PC-3 (cell line): ENCODE results near the gene FFAR1. TPM values are rescaled to one million over a fixed set of nuclear protein-coding genes. Genes with fewer than 3 reads are reported as not detected.

ENCODE experiments used
- ATAC-seq: fragments of 200-7000 bp; cut with Tn5 transposase; 2 replicates; pipeline ENCODE4 v1.9.1; 2020; ENCODE audit warnings: mild to moderate bottlenecking, moderate library complexity
- BruUV-seq: library from RNA; stranded (reverse); fragments of 400-500 nt; replicated peaks from 2 replicates; lab custom pipeline; 2021; lab: Mats Ljungman, UMichigan
- CTCF ChIA-PET: fragments of 300-600 bp; sonication (Branson Sonifier 250); formaldehyde crosslinking; loops from one replicate; lab custom pipeline; 2022; ENCODE audit warnings: antibody characterized with exemption; lab: Charles Lee
- POLR2A ChIA-PET: fragments of 300-600 bp; sonication (Branson Sonifier 250); formaldehyde crosslinking; loops from one replicate; lab custom pipeline; 2022; ENCODE audit warnings: antibody characterized with exemption; ENCODE audit not compliant: unreplicated experiment; lab: Charles Lee
- DNase-seq: peaks from one replicate; pipeline ENCODE4 v3.0.0-alpha.2; 2015
- H2AFZ ChIP-seq: fragments of 300-600 bp; sonication (generic); 2 replicates; pipeline ENCODE4 v1.6.0; 2016; ENCODE audit warnings: antibody characterized with exemption, low read length
- H3F3A ChIP-seq: fragments of 300-600 bp; sonication (generic); one replicate; pipeline ENCODE4 v1.6.0; 2017; ENCODE audit warnings: antibody characterized with exemption, low read length, control low read depth, mild to moderate bottlenecking; ENCODE audit not compliant: unreplicated experiment
- H3K27ac ChIP-seq: fragments of 300-600 bp; sonication (generic); 2 replicates; pipeline ENCODE4 v1.5.1; 2016; ENCODE audit warnings: mild to moderate bottlenecking, low read length
- H3K27me3 ChIP-seq: fragments of 300-600 bp; sonication (generic); 2 replicates; pipeline ENCODE4 v1.6.1; 2016; ENCODE audit warnings: low read length, mixed read lengths
- H3K36me3 ChIP-seq: fragments of 300-600 bp; sonication (generic); 2 replicates; pipeline ENCODE4 v1.6.1; 2016; ENCODE audit warnings: low read depth, mixed run types, low read length, mixed read lengths
- H3K4me1 ChIP-seq: fragments of 300-600 bp; sonication (generic); 2 replicates; pipeline ENCODE4 v1.5.1; 2016; ENCODE audit warnings: low read length; ENCODE audit not compliant: insufficient read depth
- H3K4me2 ChIP-seq: fragments of 300-600 bp; sonication (generic); 2 replicates; pipeline ENCODE4 v1.6.0; 2016; ENCODE audit warnings: low read length
- H3K4me3 ChIP-seq: fragments of 300-600 bp; sonication (generic); 2 replicates; pipeline ENCODE4 v1.5.1; 2016; ENCODE audit warnings: mild to moderate bottlenecking, low read length, mixed read lengths
- H3K79me2 ChIP-seq: fragments of 300-600 bp; sonication (generic); 2 replicates; pipeline ENCODE4 v1.6.1; 2017; ENCODE audit warnings: low read length, mixed read lengths
- H3K9ac ChIP-seq: fragments of 300-600 bp; sonication (generic); 2 replicates; pipeline ENCODE4 v1.6.0; 2016; ENCODE audit warnings: mild to moderate bottlenecking, low read length
- H3K9me2 ChIP-seq: fragments of 300-600 bp; sonication (generic); replicated peaks from 2 replicates; pipeline ENCODE4 v1.6.1; 2016; ENCODE audit warnings: mixed run types, low read length, mixed read lengths
- H3K9me3 ChIP-seq: fragments of 300-600 bp; sonication (generic); 2 replicates; pipeline ENCODE4 v1.6.1; 2016; ENCODE audit warnings: low read length, mixed read lengths
- H4K20me1 ChIP-seq: fragments of 300-600 bp; sonication (generic); 2 replicates; pipeline ENCODE4 v1.6.1; 2016; ENCODE audit warnings: low read length, mixed read lengths
- CTCF ChIP-seq: fragments of 300-600 bp; sonication (generic); conservative IDR thresholded peaks from 2 replicates; pipeline ENCODE4 v1.5.1; 2017; ENCODE audit warnings: antibody characterized with exemption, low read depth, mild to moderate bottlenecking, low read length
- EZH2 ChIP-seq: fragments of 300-600 bp; sonication (generic); IDR thresholded peaks from one replicate; pipeline ENCODE4 v1.6.1; 2017; ENCODE audit warnings: antibody characterized with exemption, mild to moderate bottlenecking, low read length; ENCODE audit not compliant: unreplicated experiment
- EZH2phosphoT487 ChIP-seq: fragments of 300-600 bp; sonication (generic); IDR thresholded peaks from 2 replicates; pipeline ENCODE4 v1.6.1; 2018; ENCODE audit warnings: mild to moderate bottlenecking, antibody characterized with exemption, low read length, borderline replicate concordance
- intact Hi-C: fragments of 100-400 bp; cut with micrococcal nuclease; formaldehyde crosslinking; loops from 2 replicates; pipeline ENCODE4 v1.9.0; 2023
- total RNA-seq: library from RNA; depleted of rRNA; stranded (reverse); fragments of >200 nt; gene quantifications from 2 replicates; pipeline ENCODE4 v1.2.3, GENCODE V29; 2014

The FFAR1 gene
- total RNA-seq, 1 experiment from 2014 or later, result not detected

DNA sequence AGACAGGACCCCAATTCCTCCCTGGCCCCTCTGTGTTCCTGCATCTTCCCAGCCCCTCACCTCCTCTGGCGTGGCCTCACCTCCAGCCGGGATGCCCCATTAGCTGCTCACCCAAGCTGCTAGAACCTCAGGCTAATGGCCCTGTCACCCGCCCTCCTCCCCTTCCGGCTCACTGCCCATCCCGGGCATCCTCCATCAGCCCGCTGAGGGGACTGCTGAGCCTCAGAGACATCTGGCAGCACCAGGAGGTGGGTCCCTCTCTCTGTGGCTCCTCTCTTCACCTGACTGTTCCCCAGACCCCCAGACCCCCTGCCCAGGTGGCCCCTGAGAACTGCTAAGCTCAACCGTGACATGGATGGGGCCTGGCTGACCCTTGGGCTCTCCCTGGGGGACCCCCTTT is 2.9 kb downstream of the FFAR1 start:
- no peaks in the 10 kb centered on the region for H3K9me2 ChIP-seq

DNA sequence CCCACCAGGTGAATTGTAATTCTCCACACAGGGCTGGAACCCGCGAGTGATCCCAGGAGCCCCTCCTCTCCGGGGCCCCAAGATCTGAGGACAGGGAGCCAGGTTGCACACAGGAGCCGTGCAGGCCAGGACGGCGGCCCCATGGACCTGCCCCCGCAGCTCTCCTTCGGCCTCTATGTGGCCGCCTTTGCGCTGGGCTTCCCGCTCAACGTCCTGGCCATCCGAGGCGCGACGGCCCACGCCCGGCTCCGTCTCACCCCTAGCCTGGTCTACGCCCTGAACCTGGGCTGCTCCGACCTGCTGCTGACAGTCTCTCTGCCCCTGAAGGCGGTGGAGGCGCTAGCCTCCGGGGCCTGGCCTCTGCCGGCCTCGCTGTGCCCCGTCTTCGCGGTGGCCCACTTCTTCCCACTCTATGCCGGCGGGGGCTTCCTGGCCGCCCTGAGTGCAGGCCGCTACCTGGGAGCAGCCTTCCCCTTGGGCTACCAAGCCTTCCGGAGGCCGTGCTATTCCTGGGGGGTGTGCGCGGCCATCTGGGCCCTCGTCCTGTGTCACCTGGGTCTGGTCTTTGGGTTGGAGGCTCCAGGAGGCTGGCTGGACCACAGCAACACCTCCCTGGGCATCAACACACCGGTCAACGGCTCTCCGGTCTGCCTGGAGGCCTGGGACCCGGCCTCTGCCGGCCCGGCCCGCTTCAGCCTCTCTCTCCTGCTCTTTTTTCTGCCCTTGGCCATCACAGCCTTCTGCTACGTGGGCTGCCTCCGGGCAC is 3.9 kb downstream of the FFAR1 start:
- H4K20me1 ChIP-seq, result no peaks in the 10 kb centered on the region
- ChIA-PET POLR2A (no interaction called here), CTCF (no interaction called here)
- no peak for ATAC-seq
- H3K4me2 ChIP-seq, result no peak overlapping the region
- no peaks in the 10 kb centered on the region; the same call in 1 of the 2 replicates for H3K36me3 ChIP-seq
- no peaks in the 10 kb centered on the region for H3F3A ChIP-seq
- no TSS peak for BruUV-seq
- H3K79me2 ChIP-seq, result no peaks in the 10 kb centered on the region
- TF ChIP-seq CTCF (no peak), EZH2 (no peak)
- no peaks in the 10 kb centered on the region for H3K9me2 ChIP-seq
- H3K4me1 ChIP-seq, result no peaks in the 10 kb centered on the region
- no peak overlapping the region for H3K27ac ChIP-seq
- H3K9ac ChIP-seq, result no peak overlapping the region
- H3K27me3 ChIP-seq, result peaks cover 13% of the 10 kb centered on the region
- DNase-seq, result no peak
- no peak overlapping the region for H2AFZ ChIP-seq
- H3K4me3 ChIP-seq, result no peak overlapping the region
- no peaks in the 10 kb centered on the region for H3K9me3 ChIP-seq
- intact Hi-C loops, result no loop called here

More for the DNA sequence above, 2.9 kb downstream of the FFAR1 start:
- H3K4me1 ChIP-seq, result no peaks in the 10 kb centered on the region
- no TSS peak for BruUV-seq
- no peak overlapping the region for H3K4me3 ChIP-seq
- DNase-seq (no peak), ATAC-seq (no peak)
- H3K9me3 ChIP-seq, result no peaks in the 10 kb centered on the region
- H3K4me2 ChIP-seq, result no peak overlapping the region
- no peaks in the 10 kb centered on the region for H3K79me2 ChIP-seq
- POLR2A ChIA-PET, result no interaction called here
- no peaks in the 10 kb centered on the region for H4K20me1 ChIP-seq
- no peaks in the 10 kb centered on the region; the same call in 1 of the 2 replicates for H3K36me3 ChIP-seq
- intact Hi-C loops, result no loop called here
- no peaks in the 10 kb centered on the region for H3F3A ChIP-seq
- H3K27ac ChIP-seq, result no peak overlapping the region
- CTCF ChIA-PET, result no interaction called here
- TF ChIP-seq CTCF (no peak), EZH2 (no peak), EZH2phosphoT487 (no peak)
- H3K9ac ChIP-seq, result no peak overlapping the region
- H3K27me3 ChIP-seq, result peaks cover 22% of the 10 kb centered on the region
- no peak overlapping the region for H2AFZ ChIP-seq

GRCh38 chr19:35352177-35352447 is 4.4 kb downstream of the FFAR1 start:
- H3K36me3 ChIP-seq, result no peaks in the 10 kb centered on the region; the same call in 1 of the 2 replicates
- no peaks in the 10 kb centered on the region for H3K79me2 ChIP-seq
- no peak overlapping the region for H3K9ac ChIP-seq
- intact Hi-C loops, result no loop called here
- no peak for TF ChIP-seq CTCF
- no peak for TF ChIP-seq EZH2
- no peak for TF ChIP-seq EZH2phosphoT487
- DNase-seq (no peak), ATAC-seq (no peak)
- POLR2A ChIA-PET, result no interaction called here
- H3K4me3 ChIP-seq, result no peak overlapping the region
- no peak overlapping the region for H3K27ac ChIP-seq
- H3K27me3 ChIP-seq, result peaks cover 11% of the 10 kb centered on the region
- H3K4me2 ChIP-seq, result no peak overlapping the region
- BruUV-seq, result no TSS peak
- CTCF ChIA-PET, result interaction anchor here (1.7 kb wide), 1 partner anchor 116 kb away, joined by 5 read pairs; no protein-coding TSS in a partner anchor
- no peaks in the 10 kb centered on the region for H4K20me1 ChIP-seq
- no peaks in the 10 kb centered on the region for H3K4me1 ChIP-seq
- H3K9me2 ChIP-seq, result no peaks in the 10 kb centered on the region
- H2AFZ ChIP-seq, result no peak overlapping the region
- no peaks in the 10 kb centered on the region for H3K9me3 ChIP-seq
- no peaks in the 10 kb centered on the region for H3F3A ChIP-seq
